Left colon (tissue), 2 donors: Measurements from ENCODE around the gene THRAP3. TPM values are rescaled to one million over a fixed set of nuclear protein-coding genes. Genes with fewer than 3 reads are reported as not detected.

Experiments used
- ATAC-seq: fragments of 200-7000 bp; cut with Tn5 transposase; one replicate; pipeline ENCODE4 v1.9.1; 2020; ENCODE audit warnings: mild to moderate bottlenecking, moderate library complexity
- DNase-seq, 2 donors: peaks; one replicate each; pipeline ENCODE4 v3.0.0-alpha.2; 2020
- intact Hi-C, 2 donors: fragments of 100-400 bp; cut with DNase I in 1 of 2; cut with micrococcal nuclease in 1 of 2; formaldehyde crosslinking; loops; one replicate each; pipeline versions ENCODE4 v1.11.2 to v1.14.0; 2022; cut with DNase I, micrococcal nuclease
- total RNA-seq, 2 donors: library from RNA; stranded (reverse); fragmentation: NEBNext Ultra II Directional; extraction: Animal tissue kit (Norgen Biotek cat#: 25700); gene quantifications; one replicate each; pipeline ENCODE4 v1.2.1, GENCODE V29; 2021
- donor health status: DM: no; HTN: no; CAD: no.
- donor health status: DM: yes; HTN: yes; CAD: no.

The THRAP3 gene
- total RNA-seq, 2 donors from 2014 or later = 78.7 to 79.7 TPM

DNA sequence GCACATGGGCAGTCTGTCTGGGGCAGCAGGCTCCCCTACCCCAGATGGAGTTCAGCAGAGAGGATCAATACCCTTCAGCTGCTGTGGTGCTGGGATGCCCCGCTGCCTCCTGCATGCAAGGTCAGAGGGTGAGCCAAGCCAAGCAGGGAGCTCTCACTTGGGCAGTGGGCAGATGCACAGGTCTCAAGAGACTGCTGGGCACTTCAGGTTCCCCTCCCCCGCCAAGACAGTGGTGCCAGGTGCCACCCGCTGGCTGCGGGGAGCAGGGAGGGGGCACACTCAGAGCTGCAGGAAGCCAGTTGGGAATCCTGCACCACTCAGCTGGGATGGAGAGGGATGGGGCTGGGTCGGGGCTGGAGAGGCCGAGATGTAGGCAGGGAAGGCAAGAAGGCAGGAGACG, 115.0 kb downstream of the THRAP3 start:
- DNase-seq = no peak
- intact Hi-C loops = no loop called here
- no peak for ATAC-seq

DNA sequence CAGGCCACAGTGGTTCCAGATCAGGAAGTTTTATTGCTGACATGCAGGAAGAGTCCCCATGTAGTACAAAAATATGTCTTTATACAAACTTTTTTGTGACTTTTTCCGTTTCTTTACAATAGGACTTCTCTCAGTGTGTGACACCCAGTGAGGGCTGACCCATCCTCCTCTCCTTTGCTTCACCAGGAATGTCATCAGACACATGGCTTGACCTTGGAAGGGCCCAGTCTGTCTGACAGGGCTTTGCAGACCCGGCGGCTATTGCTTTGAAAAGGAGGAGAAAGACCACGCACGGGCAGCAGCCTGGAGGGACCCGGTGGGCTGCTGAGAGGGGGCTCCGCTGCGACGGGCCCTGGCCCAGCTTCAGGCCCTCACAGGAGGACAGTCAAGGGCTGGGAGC, 115.4 kb downstream of the THRAP3 start:
- intact Hi-C loops = loop anchor here in 1 of 2 donors (5.0 kb wide), 1 partner anchor 83 kb away; no protein-coding TSS in a partner anchor
- ATAC-seq (no peak), DNase-seq (no peak)

DNA sequence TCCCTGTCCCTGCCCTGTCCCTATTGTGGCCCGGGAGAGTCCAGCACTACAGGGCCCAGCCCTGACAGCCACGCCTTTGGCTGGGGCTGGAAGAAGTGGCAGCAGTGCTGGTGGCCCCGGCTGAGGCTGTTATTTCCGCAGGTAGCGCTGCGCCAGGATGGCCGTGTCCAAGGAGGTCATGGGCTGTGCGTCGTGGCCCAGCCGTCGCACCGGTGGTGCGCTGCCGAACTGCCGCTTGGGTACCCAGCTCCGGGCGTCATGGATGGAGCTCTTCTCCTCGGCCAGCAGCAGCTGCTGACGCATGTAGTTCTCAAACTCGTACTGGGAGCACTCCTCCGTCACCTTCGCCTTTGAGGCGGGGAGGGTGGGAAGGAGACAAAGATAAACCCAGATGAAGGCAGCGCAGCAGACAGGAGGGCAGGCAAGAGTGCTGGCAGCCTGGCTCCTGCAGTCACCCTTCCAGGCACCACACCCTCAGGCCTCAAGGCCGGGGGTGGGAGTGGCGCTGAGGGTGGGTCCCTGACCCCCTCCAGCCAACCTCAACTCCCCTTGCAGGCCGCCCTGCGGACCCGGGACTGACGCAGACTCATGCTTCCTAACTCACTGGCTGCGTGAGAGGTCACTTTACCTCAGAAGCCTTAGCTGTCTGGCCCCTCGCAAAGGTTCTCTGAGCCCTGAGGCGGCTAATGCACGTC, 117.5 kb downstream of the THRAP3 start:
- intact Hi-C loops = loop anchor here in 1 of 2 donors (5.0 kb wide), 1 partner anchor 81 kb away; no protein-coding TSS in a partner anchor
- ATAC-seq (no peak), DNase-seq (no peak)

DNA sequence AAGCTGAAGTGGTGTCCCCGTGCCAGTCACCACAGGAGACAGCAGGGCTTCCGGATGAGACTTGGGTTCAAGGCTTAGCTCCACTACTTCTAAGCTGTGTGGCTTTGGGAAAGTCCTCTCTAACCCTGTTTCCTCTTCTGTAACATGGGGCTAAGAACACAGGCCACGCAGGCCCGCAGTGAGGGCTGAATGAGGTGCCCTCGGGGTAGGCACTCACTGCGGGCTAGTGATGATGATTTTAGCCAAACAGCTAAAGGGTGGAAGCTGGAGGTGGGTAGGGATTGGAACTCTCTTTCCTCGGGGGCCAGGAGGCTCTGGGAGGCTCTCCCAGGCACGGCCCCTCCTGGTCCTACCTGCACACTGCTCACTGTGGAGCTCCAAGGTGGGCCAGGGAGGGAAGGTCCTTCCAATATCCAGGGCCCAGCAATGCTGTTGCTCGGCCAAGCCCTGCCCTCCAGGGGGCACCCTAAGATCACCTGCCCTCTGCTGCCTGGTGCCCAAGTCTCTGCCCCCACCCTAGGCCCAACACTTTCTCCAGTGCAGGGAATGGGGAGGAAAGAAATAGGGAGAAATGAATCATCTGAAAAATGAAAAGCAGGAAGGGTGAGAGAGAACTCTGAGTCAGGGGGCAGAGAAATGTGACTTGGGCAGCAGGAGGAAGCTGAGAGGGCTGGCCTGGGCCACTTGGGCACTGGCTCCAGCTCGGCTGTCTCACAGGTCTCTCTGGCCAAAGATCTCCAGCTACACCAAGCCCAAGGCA, 118.4 kb downstream of the THRAP3 start:
- peak in 1 of 2 donors; percentile 74 for DNase-seq
- intact Hi-C loops = loop anchor here in 1 of 2 donors (5.0 kb wide), 1 partner anchor 80 kb away; no protein-coding TSS in a partner anchor
- peak; percentile 85 for ATAC-seq

DNA sequence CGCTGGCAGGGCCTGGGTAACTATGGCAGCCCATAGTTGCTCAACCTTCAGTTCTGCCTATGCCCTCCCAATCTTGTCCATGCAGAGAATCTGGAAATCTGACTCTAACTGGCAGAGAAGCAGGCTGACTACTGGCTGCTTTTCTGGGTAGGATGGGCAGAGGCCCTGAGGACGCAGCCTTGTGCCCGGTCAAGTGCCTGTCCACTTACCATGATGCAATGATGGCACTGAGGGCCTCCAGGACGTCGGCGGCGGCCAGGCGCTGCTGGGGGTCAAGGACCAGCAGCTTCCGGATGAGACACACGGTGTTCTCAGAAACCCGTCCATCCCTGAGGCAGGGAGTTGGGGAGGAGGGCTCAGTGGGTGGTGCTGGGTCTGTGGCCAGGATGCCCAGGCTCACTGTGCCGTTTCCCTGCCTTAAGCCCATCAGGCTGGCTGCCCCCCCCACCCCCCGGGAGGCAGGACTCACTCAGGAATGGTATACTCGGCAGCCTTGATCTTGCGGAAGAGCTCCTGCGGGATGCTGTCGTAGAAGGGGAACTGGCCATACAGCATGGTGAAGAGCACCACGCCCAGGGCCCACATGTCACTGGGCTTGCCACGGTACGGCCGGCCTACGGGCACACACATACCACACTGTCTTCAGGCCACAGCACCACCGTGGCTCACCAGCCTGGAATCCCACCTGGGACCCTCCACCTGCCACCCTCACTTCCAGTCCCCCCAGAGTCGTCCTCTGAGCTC, 119.6 kb downstream of the THRAP3 start:
- no peak for DNase-seq
- no peak for ATAC-seq
- intact Hi-C loops = loop anchor here in 1 of 2 donors (5.0 kb wide), 1 partner anchor 78 kb away; no protein-coding TSS in a partner anchor

DNA sequence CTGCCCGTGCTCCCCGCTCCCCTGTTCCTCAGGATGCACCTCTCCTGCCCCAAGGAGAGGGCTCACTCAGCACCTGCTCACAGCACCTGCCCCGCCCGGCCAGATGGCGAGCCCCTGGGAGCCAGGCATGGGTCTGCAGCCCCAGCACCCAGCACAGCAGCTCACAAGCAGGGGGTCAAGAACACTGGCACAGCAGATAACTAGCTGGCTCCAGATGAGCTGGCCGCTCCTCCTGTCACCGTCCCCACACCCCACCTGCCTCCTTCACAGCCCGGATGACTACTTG, 120.1 kb downstream of the THRAP3 start:
- no peak for ATAC-seq
- no peak for DNase-seq
- intact Hi-C loops = loop anchor here in 1 of 2 donors (5.0 kb wide), 1 partner anchor 78 kb away; no protein-coding TSS in a partner anchor

DNA sequence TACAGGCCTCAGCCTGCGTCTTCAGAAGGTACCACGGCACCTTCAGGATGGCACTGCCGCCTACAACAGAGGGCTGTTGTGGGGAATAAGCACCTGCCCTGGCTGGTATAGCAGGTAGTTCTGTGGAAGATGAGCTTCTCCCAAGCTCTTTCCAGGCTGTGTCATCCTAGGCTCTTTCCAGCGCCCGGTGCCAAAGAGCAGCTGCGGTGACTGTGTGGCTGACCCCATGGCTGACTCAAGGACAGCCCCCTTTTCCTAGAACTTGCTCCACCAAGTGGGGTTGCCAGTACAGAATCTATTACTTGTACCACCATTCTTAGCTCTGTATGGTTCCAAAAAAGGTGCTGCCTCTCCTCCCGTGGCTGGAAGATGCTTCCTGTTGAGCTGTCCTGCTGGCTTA, 121.1 kb downstream of the THRAP3 start:
- no peak for ATAC-seq
- intact Hi-C loops = no loop called here
- DNase-seq = no peak

DNA sequence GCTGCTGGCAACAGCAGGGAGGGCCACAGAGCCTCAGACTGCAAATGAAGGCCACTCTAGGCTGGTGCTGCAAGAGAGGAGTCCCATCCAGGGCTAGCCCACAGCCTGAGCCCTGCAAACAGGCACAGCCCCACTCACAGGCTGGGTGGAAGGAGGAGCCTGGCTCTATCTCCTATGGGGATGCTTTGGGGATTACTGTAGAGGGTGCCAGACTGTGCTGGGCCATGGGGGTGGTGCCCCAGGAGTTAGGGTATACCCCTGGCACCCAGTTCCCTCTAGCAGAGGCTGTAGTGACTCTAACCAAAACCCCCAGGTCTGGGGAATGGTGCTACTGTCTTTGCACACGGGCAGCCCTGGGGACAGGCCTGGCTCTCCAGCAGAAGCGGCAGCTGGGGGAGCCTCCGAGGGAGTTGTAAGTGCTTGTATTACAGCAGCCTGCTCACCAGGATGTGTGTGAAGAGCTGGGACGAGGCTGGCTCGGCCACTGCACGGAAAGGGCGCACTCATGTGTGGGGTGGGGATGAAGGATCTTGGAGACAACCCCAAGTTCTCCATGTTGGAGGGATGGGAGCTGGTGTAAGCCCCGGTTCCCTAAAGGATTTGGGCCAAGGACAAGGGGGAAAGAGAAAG, 122.6 kb downstream of the THRAP3 start:
- intact Hi-C loops = no loop called here
- no peak for ATAC-seq
- no peak for DNase-seq

DNA sequence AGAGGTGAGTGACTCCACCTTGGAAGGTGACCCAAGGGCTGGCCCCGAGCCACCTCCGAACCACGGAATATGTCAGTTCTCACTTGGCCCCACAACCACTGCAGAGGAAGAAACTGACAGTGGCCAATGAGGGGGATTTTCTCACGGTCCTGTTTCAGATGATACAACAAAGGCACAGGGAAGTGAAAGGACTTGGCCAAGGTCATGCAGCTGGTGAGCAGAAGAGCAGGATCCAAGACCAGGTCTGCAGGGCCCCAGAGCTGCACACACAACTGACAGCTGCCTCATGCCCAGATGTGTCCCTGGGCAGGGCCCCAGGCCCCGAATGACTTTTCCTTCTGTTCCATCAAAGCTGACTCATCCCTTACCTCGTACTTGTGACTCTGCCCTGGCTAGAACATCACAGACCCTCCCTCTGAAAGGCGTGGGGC, 125.0 kb downstream of the THRAP3 start:
- DNase-seq = no peak
- intact Hi-C loops = no loop called here
- peak; percentile 35 for ATAC-seq

DNA sequence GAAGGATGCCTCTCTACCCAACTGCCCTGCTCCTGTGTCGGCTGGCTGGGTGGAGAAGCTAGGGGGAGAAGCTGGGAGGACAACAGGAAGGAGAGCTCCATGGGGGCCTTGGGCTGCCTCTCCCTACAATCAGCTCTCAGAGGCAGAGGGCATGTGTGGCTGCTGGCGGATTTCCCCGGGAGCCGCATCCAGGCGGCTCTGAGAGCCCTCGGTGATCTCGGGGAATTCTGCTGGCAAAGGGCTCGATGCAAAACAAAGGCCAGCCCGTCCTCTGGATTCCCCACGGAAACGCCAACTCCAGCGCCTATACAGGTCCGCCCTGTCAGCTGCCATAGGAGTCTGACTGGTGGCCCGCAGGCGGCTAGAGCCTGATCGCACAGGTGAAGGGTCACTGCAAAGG, 125.6 kb downstream of the THRAP3 start:
- ATAC-seq = no peak
- intact Hi-C loops = no loop called here
- no peak for DNase-seq

DNA sequence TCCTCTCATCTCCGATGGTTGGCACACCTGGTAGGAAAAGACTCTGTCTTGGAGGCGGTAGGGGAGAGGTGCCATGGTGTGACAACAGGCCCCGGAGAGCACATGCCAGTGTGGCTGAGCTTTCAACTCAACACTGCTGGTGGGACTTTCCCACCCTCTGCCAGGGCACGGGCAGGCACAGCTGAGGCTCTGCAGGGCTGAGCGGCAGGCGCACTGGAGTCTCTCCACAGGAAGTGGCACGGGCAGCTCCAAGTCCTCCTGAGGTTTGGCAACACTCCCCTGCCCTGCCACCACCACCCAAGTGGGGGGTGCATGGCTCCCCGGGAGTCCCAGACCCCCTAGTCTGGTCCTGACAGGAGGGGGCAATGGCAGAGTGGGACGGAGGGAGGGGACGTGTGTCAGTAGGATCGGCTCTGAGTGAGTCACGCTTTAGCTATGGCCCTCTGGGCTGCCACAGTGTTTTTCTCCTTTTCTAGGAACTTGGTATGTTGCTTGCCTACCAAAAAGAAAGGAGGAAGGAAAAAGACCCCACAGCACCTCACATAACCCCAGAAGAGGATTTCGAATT, 126.5 kb downstream of the THRAP3 start:
- ATAC-seq = no peak
- intact Hi-C loops = no loop called here
- DNase-seq = no peak

DNA sequence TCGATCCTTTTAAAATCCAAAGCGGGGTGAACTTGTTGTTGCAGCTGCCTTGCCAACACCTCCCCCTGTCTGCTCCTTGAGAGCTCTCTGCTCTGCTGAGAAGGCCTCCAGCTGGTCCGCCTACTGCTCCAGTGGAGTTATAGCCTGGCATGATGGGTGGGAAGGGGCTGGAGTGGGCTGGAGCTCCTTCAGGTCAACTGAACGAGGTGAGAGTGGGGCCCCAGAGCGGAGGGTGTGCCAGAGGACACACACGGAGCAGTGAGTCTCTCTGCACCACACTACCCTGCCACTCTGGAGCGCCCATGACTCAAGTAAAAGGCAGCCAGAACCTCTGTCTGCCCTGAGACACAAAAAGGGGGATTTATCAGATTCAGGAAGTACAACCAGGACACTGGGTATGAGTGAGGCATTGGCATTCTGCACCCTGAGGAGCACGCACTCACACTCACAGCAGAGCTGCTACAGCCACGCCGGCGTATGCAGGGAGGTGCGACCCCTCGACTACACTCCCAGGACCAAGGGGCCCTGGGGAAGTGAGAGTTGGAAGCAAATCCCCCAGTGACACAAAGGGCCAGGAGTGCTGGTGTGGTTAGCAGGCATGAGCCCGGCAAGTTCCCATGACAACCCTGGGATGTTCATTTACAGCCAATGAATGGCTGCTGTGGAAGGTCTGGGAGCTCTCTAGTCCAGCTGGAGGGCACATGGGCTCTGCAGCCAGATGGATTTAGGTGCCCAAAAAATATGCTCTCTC, 127.2 kb downstream of the THRAP3 start:
- intact Hi-C loops = no loop called here
- ATAC-seq (no peak), DNase-seq (no peak)

DNA sequence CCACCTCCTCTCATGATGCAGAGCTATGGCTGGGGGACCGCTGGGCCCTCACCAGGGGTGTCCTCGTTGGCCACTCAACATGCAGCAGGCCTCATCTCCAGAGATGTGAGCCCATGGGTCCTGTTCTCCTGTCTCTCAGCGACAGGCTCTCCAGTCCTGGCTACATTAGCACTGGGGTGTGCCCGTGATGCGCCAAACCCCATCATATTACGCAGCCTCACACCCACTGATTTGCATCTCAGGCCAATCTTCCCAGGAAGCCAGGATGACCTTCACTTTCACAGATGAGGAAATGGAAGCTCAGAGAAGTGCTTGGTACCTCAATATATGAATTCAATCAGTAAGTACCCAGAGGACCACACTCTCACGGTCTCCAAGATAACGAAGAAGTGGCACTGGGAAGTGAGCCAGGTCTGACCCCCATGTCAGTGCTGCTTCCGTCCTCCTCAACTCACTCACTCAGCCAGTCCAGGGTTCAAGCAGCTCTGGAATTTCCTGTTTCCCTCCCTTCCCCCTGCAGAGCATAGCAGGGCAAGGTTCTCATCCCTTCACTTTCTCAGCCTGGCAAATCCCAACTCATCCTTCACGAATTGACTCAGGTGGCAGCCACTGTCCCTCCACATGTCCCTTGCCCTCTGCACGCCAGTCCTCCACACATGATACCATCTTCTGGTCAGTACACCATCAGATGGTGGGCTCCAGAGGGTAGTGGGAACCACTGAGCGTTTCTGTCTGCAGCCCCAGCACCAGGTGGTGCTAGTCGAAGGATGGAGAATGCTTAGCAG, 128.1 kb downstream of the THRAP3 start:
- DNase-seq (no peak), ATAC-seq (no peak)
- intact Hi-C loops = no loop called here

DNA sequence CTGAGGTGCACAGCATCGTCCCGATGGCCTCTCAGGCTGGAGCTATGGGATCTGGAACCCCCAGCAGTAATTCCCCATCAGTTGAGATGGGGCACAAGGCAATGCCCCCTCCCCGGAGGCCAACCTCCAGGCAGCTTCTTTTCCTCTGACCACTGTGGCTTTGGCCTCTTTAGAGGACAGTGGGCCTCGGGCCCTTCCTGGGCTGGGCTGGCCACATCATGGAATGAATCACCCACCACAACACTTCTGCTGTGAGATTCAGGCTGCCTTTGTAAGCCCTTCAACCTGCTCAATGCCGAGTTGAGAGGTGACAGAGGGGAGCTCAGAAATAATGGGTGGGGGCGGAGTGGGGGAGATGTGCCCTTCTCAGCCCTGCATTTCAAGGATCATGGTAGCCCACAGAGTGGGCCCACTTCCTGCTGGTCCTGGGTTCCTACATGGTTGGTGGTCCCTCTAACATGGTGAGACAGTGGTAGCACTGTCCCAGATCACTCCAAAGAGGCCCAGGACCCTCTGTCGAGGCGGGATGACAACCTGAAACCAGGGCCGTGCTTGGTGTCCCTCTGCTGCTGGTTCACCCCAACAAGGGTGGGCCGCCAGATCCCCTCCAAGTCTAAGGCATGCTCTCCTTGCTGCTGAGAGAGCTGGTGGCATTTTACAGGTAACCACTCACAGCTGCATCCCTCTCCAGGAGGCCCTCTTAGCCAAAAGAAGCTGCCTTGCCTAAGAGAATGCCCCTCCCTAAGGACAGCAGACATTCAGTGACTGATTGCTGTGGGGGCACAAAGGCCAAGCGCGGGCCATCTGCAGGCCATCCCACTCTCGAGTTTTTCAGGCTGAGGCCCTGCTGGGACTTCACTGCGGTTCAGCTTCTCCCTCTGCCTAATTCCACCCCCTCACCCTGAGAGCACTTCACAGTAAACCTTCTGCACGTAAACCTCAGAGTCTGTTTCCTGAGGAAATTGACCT, 129.0 kb downstream of the THRAP3 start:
- no peak for DNase-seq
- ATAC-seq = no peak
- intact Hi-C loops = no loop called here

DNA sequence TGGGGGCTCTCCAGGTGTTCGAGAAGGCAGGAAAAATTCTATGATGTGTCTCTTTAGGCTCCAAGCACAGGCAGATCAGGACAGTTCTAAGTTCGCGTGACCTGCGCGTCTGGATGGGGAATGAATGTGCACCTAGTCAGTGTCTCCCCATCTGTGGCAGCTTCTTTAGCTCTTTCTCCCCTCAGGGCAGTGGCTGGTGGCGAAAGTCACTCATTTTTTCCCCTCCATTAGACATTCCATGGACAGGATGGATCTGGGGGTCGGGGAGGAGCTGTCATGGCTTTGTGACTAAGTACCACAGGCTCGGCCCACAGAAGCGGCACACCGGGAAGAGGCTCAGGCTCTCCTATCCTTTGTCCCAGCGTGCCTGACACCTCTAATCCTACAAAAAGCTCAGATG, 130.2 kb downstream of the THRAP3 start:
- ATAC-seq (no peak), DNase-seq (no peak)
- intact Hi-C loops = no loop called here
